GM18502 (cell line): ENCODE results near the gene MANEAL.

Source experiments
- ATAC-seq: cut with Tn5 transposase; IDR thresholded peaks from one replicate; pipeline ENCODE4 v1.9.1; 2021; ENCODE audit warnings: mild to moderate bottlenecking; ENCODE audit not compliant: unreplicated experiment, poor library complexity

The MANEAL gene

GRCh38 chr1:37776946-37777516 is 16.6 kb upstream of the MANEAL start:
- ATAC-seq, result no peak

GRCh38 chr1:37778654-37779053 is 15.0 kb upstream of the MANEAL start:
- ATAC-seq, result no peak

GRCh38 chr1:37782491-37782890 is 11.2 kb upstream of the MANEAL start:
- no peak for ATAC-seq

- no peak for ATAC-seq
Measured at GRCh38 chr1:37792943-37793686, 532 bp upstream of the MANEAL start.

- ATAC-seq, result peak; percentile 35
Measured at GRCh38 chr1:37794372-37795339, 1.0 kb downstream of the MANEAL start.

- ATAC-seq, result no peak
Measured at GRCh38 chr1:37795340-37796125, 1.9 kb downstream of the MANEAL start.

- no peak for ATAC-seq
Measured at GRCh38 chr1:37797750-37798345, 4.2 kb downstream of the MANEAL start.

- ATAC-seq, result no peak
Measured at GRCh38 chr1:37802439-37802838, 8.8 kb downstream of the MANEAL start.

GRCh38 chr1:37807220-37807554 is 13.5 kb downstream of the MANEAL start:
- ATAC-seq, result no peak

GRCh38 chr1:37807555-37808368 is 14.1 kb downstream of the MANEAL start, which contains the start of the genes C1orf122 and YRDC:
TSS of gene C1orf122 (plus strand) at chr1:37807790. CDS start at chr1:37808405, 615 bp downstream.
TSS of gene YRDC (minus strand) at chr1:37808208. CDS start at chr1:37808180, 28 bp downstream.
- peak; percentile 92 for ATAC-seq

GRCh38 chr1:37808369-37809319 is 15.0 kb downstream of the MANEAL start:
- ATAC-seq, result peak; percentile 30

GRCh38 chr1:37809942-37810341 is 16.3 kb downstream of the MANEAL start:
- ATAC-seq, result no peak

GRCh38 chr1:37811027-37811655 is 17.5 kb downstream of the MANEAL start:
- no peak for ATAC-seq

GRCh38 chr1:37813529-37814145 is 20.0 kb downstream of the MANEAL start:
- no peak for ATAC-seq

GRCh38 chr1:37814252-37814651 is 20.6 kb downstream of the MANEAL start:
- no peak for ATAC-seq

- no peak for ATAC-seq
Measured at GRCh38 chr1:37817481-37817880, 23.8 kb downstream of the MANEAL start.

- no peak for ATAC-seq
Measured at GRCh38 chr1:37821481-37821880, 27.8 kb downstream of the MANEAL start.
